ENCODE measurements around the gene PPP1R1C.

The PPP1R1C gene

GRCh38 chr2:182014284-182014683 lies 28.6 kb downstream of the PPP1R1C start:
- H3K27me3 ChIP-seq (ENCODE audit: insufficient read depth, low read depth, severe bottlenecking) = no peaks in the 10 kb centered on the region
- no peaks in the 10 kb centered on the region for H3K36me3 ChIP-seq
- no peak for DNase-seq
- H3K4me3 ChIP-seq (ENCODE audit: low read depth, low read length) = no peak overlapping the region
- TF ChIP-seq CTCF (IDR thresholded peaks at IDR 0.05; ENCODE audit: low read depth, low read length) = no peak
- no peak overlapping the region for H3K27ac ChIP-seq
- H3K9me3 ChIP-seq (ENCODE audit: severe bottlenecking) = no peaks in the 10 kb centered on the region

- H3K36me3 ChIP-seq = no peaks in the 10 kb centered on the region
- H3K4me3 ChIP-seq (ENCODE audit: low read depth, low read length) = no peak overlapping the region
- no peak for TF ChIP-seq CTCF (IDR thresholded peaks at IDR 0.05; ENCODE audit: low read depth, low read length)
- no peak overlapping the region for H3K27ac ChIP-seq
- no peaks in the 10 kb centered on the region for H3K27me3 ChIP-seq (ENCODE audit: insufficient read depth, low read depth, severe bottlenecking)
- H3K9me3 ChIP-seq (ENCODE audit: severe bottlenecking) = no peaks in the 10 kb centered on the region
- DNase-seq = no peak
Measured at GRCh38 chr2:182015334-182016109, 29.9 kb downstream of the PPP1R1C start.

GRCh38 chr2:182018218-182018617 lies 32.6 kb downstream of the PPP1R1C start:
- no peak for TF ChIP-seq CTCF (IDR thresholded peaks at IDR 0.05; ENCODE audit: low read depth, low read length)
- no peak overlapping the region for H3K27ac ChIP-seq
- H3K36me3 ChIP-seq = no peaks in the 10 kb centered on the region
- no peaks in the 10 kb centered on the region for H3K27me3 ChIP-seq (ENCODE audit: insufficient read depth, low read depth, severe bottlenecking)
- H3K9me3 ChIP-seq (ENCODE audit: severe bottlenecking) = no peaks in the 10 kb centered on the region
- DNase-seq = no peak
- H3K4me3 ChIP-seq (ENCODE audit: low read depth, low read length) = no peak overlapping the region

GRCh38 chr2:182019731-182020130 lies 34.1 kb downstream of the PPP1R1C start:
- Histone ChIP-seq H3K9me3 (ENCODE audit: severe bottlenecking) (no peaks in the 10 kb centered on the region), H3K27ac (no peak overlapping the region)
- TF ChIP-seq CTCF (IDR thresholded peaks at IDR 0.05; ENCODE audit: low read depth, low read length) = no peak

GRCh38 chr2:182020286-182021070 lies 34.8 kb downstream of the PPP1R1C start:
- Histone ChIP-seq H3K27me3 (ENCODE audit: insufficient read depth, low read depth, severe bottlenecking) (no peaks in the 10 kb centered on the region), H3K36me3 (no peaks in the 10 kb centered on the region), H3K27ac (no peak overlapping the region), H3K4me3 (ENCODE audit: low read depth, low read length) (no peak overlapping the region), H3K9me3 (ENCODE audit: severe bottlenecking) (no peaks in the 10 kb centered on the region)
- no peak for TF ChIP-seq CTCF (IDR thresholded peaks at IDR 0.05; ENCODE audit: low read depth, low read length)
- DNase-seq = no peak

More at GRCh38 chr2:182019731-182020130, 34.1 kb downstream of the PPP1R1C start:
- Histone ChIP-seq H3K36me3 (no peaks in the 10 kb centered on the region), H3K27me3 (ENCODE audit: insufficient read depth, low read depth, severe bottlenecking) (no peaks in the 10 kb centered on the region), H3K4me3 (ENCODE audit: low read depth, low read length) (no peak overlapping the region)
- DNase-seq = no peak

Measured in WERI-Rb-1 (cell line).